RWPE2 (cell line): ENCODE data around the gene FCRLA.
"Not testable (repeated sequence)": the region's sequence is repeated elsewhere in the genome, so short reads cannot be mapped to it uniquely, and the experiment has no call there.

Experiments used
- ATAC-seq: fragments of 200-7000 bp; cut with Tn5 transposase; 3 replicates; pipeline ENCODE4 v1.9.1; 2021; ENCODE audit warnings: low read depth
- DNase-seq: peaks from one replicate; pipeline ENCODE4 v3.0.0-alpha.2; 2020; ENCODE audit warnings: low spot score
- H3K27ac ChIP-seq: fragments of 450-650 bp; 2 replicates; pipeline ENCODE4 v1.5.1; 2017; ENCODE audit warnings: mild to moderate bottlenecking; ENCODE audit not compliant: poor library complexity, severe bottlenecking
- H3K27me3 ChIP-seq: fragments of 250-450 bp; sonication (Bioruptor Pico); 2 replicates; pipeline ENCODE4 v1.5.1; 2021; ENCODE audit warnings: mild to moderate bottlenecking, moderate library complexity; ENCODE audit not compliant: insufficient read depth, poor library complexity, severe bottlenecking
- H3K36me3 ChIP-seq: fragments of 250-450 bp; sonication (Bioruptor Pico); 2 replicates; pipeline ENCODE4 v1.5.1; 2020; ENCODE audit warnings: low read depth, mild to moderate bottlenecking, moderate library complexity
- H3K4me1 ChIP-seq: fragments of 250-450 bp; sonication (Bioruptor Pico); 2 replicates; pipeline ENCODE4 v1.5.1; 2021; ENCODE audit warnings: mild to moderate bottlenecking, moderate library complexity; ENCODE audit not compliant: insufficient read depth, poor library complexity, severe bottlenecking
- H3K4me3 ChIP-seq: fragments of 250-450 bp; sonication (Bioruptor Pico); 2 replicates; pipeline ENCODE4 v1.5.1; 2021; ENCODE audit warnings: mild to moderate bottlenecking, moderate library complexity; ENCODE audit not compliant: severe bottlenecking
- H3K9me3 ChIP-seq: fragments of 250-450 bp; sonication (Bioruptor Pico); 2 replicates; pipeline ENCODE4 v1.5.1; 2021; ENCODE audit warnings: mild to moderate bottlenecking, moderate library complexity; ENCODE audit not compliant: severe bottlenecking
- CTCF ChIP-seq: fragments of 450-650 bp; IDR thresholded peaks from one replicate; pipeline ENCODE4 v1.5.1; 2017; ENCODE audit warnings: mild to moderate bottlenecking, moderate library complexity; ENCODE audit not compliant: poor library complexity, severe bottlenecking

The FCRLA gene

DNA sequence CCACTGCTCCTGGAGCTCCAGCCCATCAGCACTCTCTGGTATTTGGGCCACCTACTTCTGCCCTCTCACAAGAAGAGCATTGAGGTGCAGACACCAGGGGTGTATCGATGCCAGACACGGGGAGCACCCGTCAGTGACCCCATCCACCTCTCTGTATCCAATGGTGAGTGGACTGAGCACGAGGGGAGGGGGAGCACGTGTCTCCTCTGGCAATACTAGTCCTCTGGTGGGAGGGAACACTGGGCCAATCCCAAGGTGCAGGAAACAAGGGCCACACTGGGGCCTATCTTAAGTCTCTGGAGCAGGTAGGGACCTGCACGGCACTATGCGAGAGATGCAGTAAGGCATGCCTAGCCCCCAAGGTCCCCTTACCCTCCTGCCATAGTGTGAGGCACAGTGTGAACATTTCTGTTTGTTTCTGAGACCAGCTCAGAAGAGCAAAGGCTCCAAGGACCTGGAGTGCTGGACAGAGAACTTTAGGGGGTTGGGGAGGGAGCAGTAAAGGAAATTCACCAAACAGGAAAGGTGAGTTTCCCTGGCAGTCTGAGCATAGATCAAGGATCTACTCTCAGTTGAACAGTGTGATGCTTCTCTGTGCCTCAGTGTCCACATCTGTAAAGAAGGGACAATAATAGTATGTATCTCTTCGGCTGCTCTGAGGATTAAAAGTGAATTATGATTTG, 16.6 kb downstream of the FCRLA start:
- H3K27ac ChIP-seq: no peak overlapping the region
- no peaks in the 10 kb centered on the region for H3K36me3 ChIP-seq
- no peaks in the 10 kb centered on the region for H3K9me3 ChIP-seq
- no peak for TF ChIP-seq CTCF
- H3K27me3 ChIP-seq: no peaks in the 10 kb centered on the region
- no peak overlapping the region for H3K4me3 ChIP-seq
- ATAC-seq (no peak), DNase-seq (no peak)
- H3K4me1 ChIP-seq: peaks cover 13% of the 10 kb centered on the region

DNA sequence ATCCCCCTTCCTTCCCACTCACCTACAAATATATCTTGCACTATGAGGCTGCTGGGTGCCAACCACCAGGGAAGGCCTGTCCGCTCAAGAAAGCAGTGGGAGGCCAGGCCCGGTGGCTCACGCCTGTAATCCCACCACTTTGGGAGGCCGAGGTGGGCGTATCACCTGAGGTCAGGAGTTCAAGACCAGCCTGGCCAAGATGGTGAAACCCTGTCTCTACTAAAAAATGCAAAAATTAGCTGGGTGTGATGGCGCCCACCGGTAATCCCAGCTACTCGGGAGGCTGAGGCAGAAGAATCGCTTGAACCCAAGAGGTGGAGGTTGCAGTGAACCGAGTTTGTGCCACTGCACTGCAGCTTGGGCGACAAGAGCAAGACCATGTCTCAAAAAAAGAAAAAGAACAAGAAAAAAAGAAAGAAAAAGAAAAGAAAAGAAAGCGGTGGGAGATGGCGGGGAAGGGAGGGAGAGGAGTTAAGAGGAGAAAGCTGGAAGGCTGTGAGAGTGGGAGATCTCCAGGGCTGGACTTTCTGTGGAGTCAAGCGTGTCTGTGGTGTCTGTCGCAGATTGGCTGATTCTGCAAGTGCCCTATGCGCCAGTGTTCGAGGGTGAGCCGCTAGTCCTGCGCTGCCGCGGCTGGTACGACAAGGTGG, 18.4 kb downstream of the FCRLA start:
- H3K27ac ChIP-seq: peak overlapping the region; percentile 92
- not testable (repeated sequence) for ATAC-seq, H3K9me3 ChIP-seq, DNase-seq, H3K36me3 ChIP-seq, H3K27me3 ChIP-seq
- peak overlapping the region; percentile 86 for H3K4me3 ChIP-seq
- H3K4me1 ChIP-seq: peaks cover 20% of the 10 kb centered on the region

DNA sequence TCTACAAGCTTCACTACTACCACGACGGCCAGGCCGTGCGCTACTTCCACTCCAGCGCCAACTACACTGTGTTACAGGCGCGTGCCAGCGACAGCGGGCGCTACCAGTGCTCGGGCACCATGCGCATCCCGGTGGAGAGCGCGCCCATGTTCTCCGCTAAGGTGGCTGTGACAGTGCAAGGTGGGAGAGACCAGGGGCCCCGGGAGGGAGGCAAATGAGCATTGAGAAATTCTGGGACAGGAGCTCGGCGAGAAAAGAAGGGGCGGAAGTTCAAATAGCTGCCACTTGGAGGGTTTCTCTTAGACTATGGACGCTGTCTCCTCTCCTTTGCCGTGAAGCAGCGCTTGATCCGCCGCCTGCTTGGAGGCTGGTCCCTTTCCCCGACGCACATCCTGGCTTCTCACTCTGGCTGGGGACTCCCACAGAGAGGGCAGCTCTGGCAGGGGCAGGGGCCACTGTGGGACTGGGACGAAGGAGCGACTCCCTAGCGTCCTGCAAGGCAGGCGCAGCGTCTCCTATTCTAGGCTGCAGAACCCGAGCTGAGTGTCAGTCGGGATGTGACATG, 19.0 kb downstream of the FCRLA start:
- no peaks in the 10 kb centered on the region for H3K9me3 ChIP-seq
- TF ChIP-seq CTCF: peak; percentile 6
- H3K36me3 ChIP-seq: no peaks in the 10 kb centered on the region
- peak overlapping the region; percentile 86 for H3K4me3 ChIP-seq
- H3K27me3 ChIP-seq: no peaks in the 10 kb centered on the region
- peak; percentile 40 for ATAC-seq
- peak overlapping the region; percentile 92 for H3K27ac ChIP-seq
- DNase-seq: peak; percentile 62
- peaks cover 26% of the 10 kb centered on the region for H3K4me1 ChIP-seq

- peak; percentile 88 for DNase-seq
- Histone ChIP-seq H3K4me1 (peaks cover 26% of the 10 kb centered on the region), H3K4me3 (peak overlapping the region; percentile 86), H3K36me3 (no peaks in the 10 kb centered on the region), H3K27me3 (no peaks in the 10 kb centered on the region), H3K27ac (peak overlapping the region; percentile 92), H3K9me3 (no peaks in the 10 kb centered on the region)
- no peak for TF ChIP-seq CTCF
- peak; percentile 66 for ATAC-seq
Observed at GRCh38 chr1:161726473-161727255, 19.6 kb downstream of the FCRLA start.

GRCh38 chr1:161727256-161727924, 20.4 kb downstream of the FCRLA start:
- no peaks in the 10 kb centered on the region for H3K36me3 ChIP-seq
- DNase-seq (no peak), ATAC-seq (no peak; the same call in 2 of the 3 replicates)
- H3K27me3 ChIP-seq: no peaks in the 10 kb centered on the region
- no peak for TF ChIP-seq CTCF
- peak overlapping the region; percentile 86 for H3K4me3 ChIP-seq
- H3K27ac ChIP-seq: peak overlapping the region; percentile 92
- H3K4me1 ChIP-seq: peaks cover 20% of the 10 kb centered on the region
- H3K9me3 ChIP-seq: no peaks in the 10 kb centered on the region
